Muscle layer of colon (tissue), 2 donors: ENCODE data around the gene BICC1.

Experiments used
- H3K27ac ChIP-seq: one replicate; pipeline ENCODE4 v1.7.0; 2013; ENCODE audit warnings: low read depth, mild to moderate bottlenecking, low read length, moderate library complexity
- H3K27me3 ChIP-seq, 2 donors: one replicate each; pipeline ENCODE4 v1.7.0; 2013; ENCODE audit warnings: low read length in 2 of 2, mild to moderate bottlenecking in 2 of 2; ENCODE audit not compliant: insufficient read depth in 2 of 2, control insufficient read depth in 1 of 2
- H3K36me3 ChIP-seq: one replicate; pipeline ENCODE4 v1.7.0; 2013; ENCODE audit warnings: mild to moderate bottlenecking, low read length; ENCODE audit not compliant: insufficient read depth
- H3K4me1 ChIP-seq: one replicate; pipeline ENCODE4 v1.7.0; 2013; ENCODE audit warnings: mild to moderate bottlenecking, low read length; ENCODE audit not compliant: insufficient read depth
- H3K4me3 ChIP-seq, 2 donors: one replicate each; pipeline ENCODE4 v1.7.0; 2013; ENCODE audit warnings: low read length in 2 of 2, low read depth in 1 of 2, mild to moderate bottlenecking in 1 of 2, moderate library complexity in 1 of 2
- H3K9ac ChIP-seq: one replicate; pipeline ENCODE4 v1.7.0; 2013; ENCODE audit warnings: low read length
- H3K9me3 ChIP-seq: one replicate; pipeline ENCODE4 v1.7.0; 2013; ENCODE audit warnings: mild to moderate bottlenecking, low read length
- donor health status: abdominal sarcoma.
- donor health status: Adenocarcinoma of cecum.

The BICC1 gene

GRCh38 chr10:58573144-58573543 lies 60.5 kb downstream of the BICC1 start:
- Histone ChIP-seq H3K4me1 (peaks cover 19% of the 10 kb centered on the region), H3K9ac (no peak overlapping the region), H3K36me3 (no peaks in the 10 kb centered on the region), H3K4me3 (no peak overlapping the region), H3K27me3 (no peaks in the 10 kb centered on the region), H3K9me3 (no peaks in the 10 kb centered on the region), H3K27ac (no peak overlapping the region)

DNA sequence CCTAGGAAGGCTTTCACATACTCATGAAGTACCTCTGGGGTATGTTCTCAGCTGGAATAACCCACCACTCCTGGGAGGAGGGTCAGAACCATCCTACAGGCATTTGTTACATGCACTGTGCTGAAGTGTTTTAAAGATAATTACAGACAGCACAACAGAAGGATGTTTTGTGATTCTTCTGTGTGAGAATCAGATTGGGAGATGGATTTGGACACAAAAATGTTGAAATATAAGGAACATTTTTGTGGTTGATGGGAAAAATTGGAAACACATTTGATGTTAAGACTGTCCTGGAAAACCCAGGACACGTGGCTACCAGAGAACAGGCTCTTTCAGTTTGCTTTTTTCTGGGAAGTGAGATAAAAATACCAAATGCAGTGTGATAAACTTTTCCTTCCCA lies 61.4 kb downstream of the BICC1 start:
- H3K9ac ChIP-seq, result no peak overlapping the region
- H3K27me3 ChIP-seq, result no peaks in the 10 kb centered on the region
- H3K27ac ChIP-seq, result no peak overlapping the region
- H3K36me3 ChIP-seq, result no peaks in the 10 kb centered on the region
- no peaks in the 10 kb centered on the region for H3K9me3 ChIP-seq
- H3K4me1 ChIP-seq, result peaks cover 19% of the 10 kb centered on the region
- no peak overlapping the region for H3K4me3 ChIP-seq

- Histone ChIP-seq H3K27me3 (no peaks in the 10 kb centered on the region), H3K9ac (no peak overlapping the region), H3K36me3 (no peaks in the 10 kb centered on the region), H3K4me3 (no peak overlapping the region), H3K27ac (no peak overlapping the region), H3K9me3 (no peaks in the 10 kb centered on the region), H3K4me1 (peaks cover 19% of the 10 kb centered on the region)
Observed at GRCh38 chr10:58575491-58575890, 62.8 kb downstream of the BICC1 start.

DNA sequence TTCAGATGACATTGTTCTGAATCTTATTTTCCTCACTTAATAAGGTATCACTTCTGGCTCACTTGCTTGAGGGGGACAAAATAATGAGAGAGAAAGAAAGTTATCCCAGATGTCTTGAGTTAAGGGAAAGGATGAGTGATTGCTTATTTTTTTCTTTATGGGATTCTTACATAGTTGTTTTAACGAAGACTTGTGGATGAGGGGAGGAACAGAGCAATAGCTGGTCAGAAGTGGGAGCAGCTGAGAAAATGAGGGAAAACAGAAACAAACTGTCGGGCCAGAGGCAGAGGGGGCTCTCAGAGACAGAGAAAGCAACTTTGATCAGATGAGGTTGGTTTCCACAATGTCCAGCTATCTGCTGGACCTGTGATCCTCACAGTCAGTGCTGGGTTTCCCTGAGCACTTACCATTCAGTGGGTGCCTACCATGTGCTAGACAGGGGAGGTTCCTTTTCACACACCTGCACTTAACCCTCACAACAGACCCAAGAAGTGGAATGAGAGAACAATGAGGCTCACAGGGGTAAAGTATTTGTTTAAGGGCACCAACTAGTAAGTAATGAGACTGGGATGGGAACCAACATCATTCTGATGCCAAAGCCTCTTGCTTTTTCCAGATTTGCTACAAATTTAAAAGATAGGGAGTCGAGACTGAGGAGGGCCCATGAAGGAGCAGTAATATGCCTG lies 64.2 kb downstream of the BICC1 start:
- Histone ChIP-seq H3K9me3 (no peaks in the 10 kb centered on the region), H3K4me3 (no peak overlapping the region), H3K9ac (no peak overlapping the region), H3K4me1 (peaks cover 19% of the 10 kb centered on the region), H3K36me3 (no peaks in the 10 kb centered on the region), H3K27ac (no peak overlapping the region), H3K27me3 (no peaks in the 10 kb centered on the region)

- no peaks in the 10 kb centered on the region for H3K27me3 ChIP-seq
- no peak overlapping the region for H3K4me3 ChIP-seq
- H3K4me1 ChIP-seq, result peaks cover 19% of the 10 kb centered on the region
- no peaks in the 10 kb centered on the region for H3K36me3 ChIP-seq
- no peaks in the 10 kb centered on the region for H3K9me3 ChIP-seq
- H3K27ac ChIP-seq, result no peak overlapping the region
- no peak overlapping the region for H3K9ac ChIP-seq
Observed at GRCh38 chr10:58577437-58577777, 64.7 kb downstream of the BICC1 start.

DNA sequence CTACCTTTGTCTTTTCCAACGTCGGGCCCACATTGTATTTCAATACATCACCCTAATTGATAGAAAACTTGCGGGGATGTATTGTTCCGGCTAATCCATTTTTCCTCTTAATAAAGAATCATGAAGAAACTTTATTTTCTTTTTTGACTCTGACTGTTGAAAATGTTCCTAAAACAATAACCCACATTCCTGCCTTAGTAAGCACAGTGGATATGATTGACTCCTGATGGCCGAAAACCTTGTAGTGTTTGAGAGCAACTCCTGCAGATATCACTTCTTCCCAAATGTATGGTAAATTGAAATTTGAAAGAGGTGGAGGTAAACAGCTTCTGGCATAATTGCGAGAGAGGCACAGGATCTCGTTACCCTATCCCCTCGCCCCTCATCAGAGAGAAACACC lies 65.7 kb downstream of the BICC1 start:
- Histone ChIP-seq H3K4me1 (peaks cover 19% of the 10 kb centered on the region), H3K9me3 (no peaks in the 10 kb centered on the region), H3K36me3 (no peaks in the 10 kb centered on the region), H3K9ac (no peak overlapping the region), H3K27me3 (no peaks in the 10 kb centered on the region), H3K27ac (no peak overlapping the region), H3K4me3 (no peak overlapping the region)

DNA sequence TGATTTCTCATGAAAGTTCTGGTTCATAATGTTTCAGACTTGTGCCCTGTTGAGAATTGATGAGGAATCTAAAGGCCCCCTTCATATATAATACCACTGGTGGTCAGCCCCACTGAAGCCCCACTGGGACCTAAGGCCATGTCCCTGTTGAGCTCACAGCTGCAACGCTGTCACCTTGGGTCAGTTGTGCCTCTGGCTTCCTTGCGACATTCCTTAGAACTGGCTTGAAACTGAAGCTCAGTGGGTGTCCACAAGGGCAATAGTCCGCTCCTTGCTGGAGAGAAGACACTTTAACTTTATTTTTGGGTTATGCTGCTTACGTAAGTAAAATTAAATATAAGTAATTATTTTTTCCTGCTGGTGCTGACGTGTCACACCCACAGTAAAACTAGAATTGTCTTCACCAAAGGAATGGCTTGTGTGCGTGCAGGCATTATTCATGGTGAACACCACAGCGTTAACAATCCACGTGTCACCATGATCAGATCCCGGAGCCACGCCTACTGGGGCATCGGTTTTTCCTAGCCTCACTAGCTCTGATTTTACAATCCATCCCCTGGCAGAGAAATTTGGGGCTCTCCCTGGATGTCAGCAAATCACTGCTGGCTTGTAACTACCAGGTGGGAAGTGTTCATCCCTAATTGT lies 66.5 kb downstream of the BICC1 start:
- Histone ChIP-seq H3K9ac (no peak overlapping the region), H3K27ac (no peak overlapping the region)

DNA sequence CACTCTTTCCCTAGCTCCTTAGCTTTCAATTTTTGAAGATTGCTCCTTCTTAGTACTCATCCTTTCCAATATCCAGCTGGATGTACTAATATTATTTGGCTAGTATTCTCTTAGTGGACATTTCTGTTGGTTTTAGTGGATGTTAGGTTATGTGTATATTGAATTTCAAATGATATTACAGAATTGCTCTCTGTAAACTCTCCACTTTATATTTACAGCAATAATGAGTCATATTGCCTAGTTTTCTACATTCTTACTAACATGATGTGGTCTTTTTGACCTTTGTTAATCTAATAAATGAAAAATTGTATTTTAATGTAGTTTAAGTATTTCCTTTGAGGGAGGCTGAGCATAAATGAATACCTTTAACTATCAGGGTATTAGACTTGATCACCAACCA lies 69.4 kb downstream of the BICC1 start:
- Histone ChIP-seq H3K27ac (no peak overlapping the region), H3K36me3 (no peaks in the 10 kb centered on the region), H3K9me3 (no peaks in the 10 kb centered on the region), H3K4me3 (no peak overlapping the region), H3K9ac (no peak overlapping the region), H3K27me3 (no peaks in the 10 kb centered on the region), H3K4me1 (peaks cover 9% of the 10 kb centered on the region)

More for the DNA sequence above, 66.5 kb downstream of the BICC1 start:
- H3K4me3 ChIP-seq, result no peak overlapping the region
- H3K9me3 ChIP-seq, result no peaks in the 10 kb centered on the region
- no peaks in the 10 kb centered on the region for H3K36me3 ChIP-seq
- no peaks in the 10 kb centered on the region for H3K27me3 ChIP-seq
- peaks cover 13% of the 10 kb centered on the region for H3K4me1 ChIP-seq

DNA sequence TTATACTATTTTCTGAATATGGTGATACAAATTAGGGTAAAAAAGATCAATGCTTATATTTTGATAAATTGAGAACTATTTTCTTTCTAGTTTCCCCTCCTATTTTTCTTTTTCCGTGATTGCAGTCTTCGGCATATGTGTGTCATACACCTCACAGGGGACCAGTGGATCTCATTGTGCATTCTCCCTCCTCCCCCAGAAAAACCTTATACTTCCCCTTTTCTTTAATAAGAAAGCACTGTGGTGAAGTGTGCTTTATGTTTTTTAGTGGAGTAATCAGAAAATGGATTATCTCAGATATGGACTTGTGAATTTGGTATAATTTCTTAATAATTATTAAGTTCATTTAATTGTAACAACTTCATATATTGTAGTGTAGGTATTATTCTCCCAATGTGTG lies 72.8 kb downstream of the BICC1 start:
- Histone ChIP-seq H3K9me3 (no peaks in the 10 kb centered on the region), H3K4me1 (peaks cover 5% of the 10 kb centered on the region), H3K9ac (no peak overlapping the region), H3K36me3 (no peaks in the 10 kb centered on the region), H3K4me3 (no peak overlapping the region), H3K27ac (no peak overlapping the region), H3K27me3 (no peaks in the 10 kb centered on the region)

GRCh38 chr10:58586282-58587245 lies 73.9 kb downstream of the BICC1 start:
- peaks cover 5% of the 10 kb centered on the region for H3K4me1 ChIP-seq
- H3K9me3 ChIP-seq, result no peaks in the 10 kb centered on the region
- H3K27ac ChIP-seq, result no peak overlapping the region
- no peak overlapping the region for H3K9ac ChIP-seq
- no peaks in the 10 kb centered on the region for H3K27me3 ChIP-seq
- no peaks in the 10 kb centered on the region for H3K36me3 ChIP-seq
- no peak overlapping the region for H3K4me3 ChIP-seq

DNA sequence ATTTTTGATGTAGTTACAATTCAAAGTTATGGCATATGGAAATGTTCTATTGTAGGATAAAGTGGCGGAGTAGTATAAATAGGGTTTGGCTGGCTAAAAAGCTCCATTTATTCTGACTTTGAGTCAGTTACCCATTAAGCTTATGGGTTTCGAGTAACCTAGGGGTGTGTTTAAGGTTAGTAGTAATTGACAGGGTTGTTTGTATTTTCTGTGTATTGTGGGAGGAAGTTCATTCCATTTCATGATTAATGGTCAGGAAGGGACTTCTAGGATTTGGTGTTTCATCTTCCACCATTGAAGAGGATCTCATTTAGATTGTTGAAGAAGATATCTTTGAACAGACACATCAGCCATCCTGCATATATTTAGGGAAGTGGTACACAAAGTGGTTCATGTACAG lies 75.0 kb downstream of the BICC1 start:
- no peak overlapping the region for H3K9ac ChIP-seq
- H3K36me3 ChIP-seq, result no peaks in the 10 kb centered on the region
- H3K4me3 ChIP-seq, result no peak overlapping the region
- H3K9me3 ChIP-seq, result no peaks in the 10 kb centered on the region
- H3K4me1 ChIP-seq, result peaks cover 5% of the 10 kb centered on the region
- H3K27me3 ChIP-seq, result no peaks in the 10 kb centered on the region
- no peak overlapping the region for H3K27ac ChIP-seq
